ENCODE results near the gene USP2. TPM values are rescaled to one million over a fixed set of nuclear protein-coding genes. Genes with fewer than 3 reads are reported as not detected.

USP2 gene
- total RNA-seq, 1 experiment from 2014 or later: 0.14 TPM

DNA sequence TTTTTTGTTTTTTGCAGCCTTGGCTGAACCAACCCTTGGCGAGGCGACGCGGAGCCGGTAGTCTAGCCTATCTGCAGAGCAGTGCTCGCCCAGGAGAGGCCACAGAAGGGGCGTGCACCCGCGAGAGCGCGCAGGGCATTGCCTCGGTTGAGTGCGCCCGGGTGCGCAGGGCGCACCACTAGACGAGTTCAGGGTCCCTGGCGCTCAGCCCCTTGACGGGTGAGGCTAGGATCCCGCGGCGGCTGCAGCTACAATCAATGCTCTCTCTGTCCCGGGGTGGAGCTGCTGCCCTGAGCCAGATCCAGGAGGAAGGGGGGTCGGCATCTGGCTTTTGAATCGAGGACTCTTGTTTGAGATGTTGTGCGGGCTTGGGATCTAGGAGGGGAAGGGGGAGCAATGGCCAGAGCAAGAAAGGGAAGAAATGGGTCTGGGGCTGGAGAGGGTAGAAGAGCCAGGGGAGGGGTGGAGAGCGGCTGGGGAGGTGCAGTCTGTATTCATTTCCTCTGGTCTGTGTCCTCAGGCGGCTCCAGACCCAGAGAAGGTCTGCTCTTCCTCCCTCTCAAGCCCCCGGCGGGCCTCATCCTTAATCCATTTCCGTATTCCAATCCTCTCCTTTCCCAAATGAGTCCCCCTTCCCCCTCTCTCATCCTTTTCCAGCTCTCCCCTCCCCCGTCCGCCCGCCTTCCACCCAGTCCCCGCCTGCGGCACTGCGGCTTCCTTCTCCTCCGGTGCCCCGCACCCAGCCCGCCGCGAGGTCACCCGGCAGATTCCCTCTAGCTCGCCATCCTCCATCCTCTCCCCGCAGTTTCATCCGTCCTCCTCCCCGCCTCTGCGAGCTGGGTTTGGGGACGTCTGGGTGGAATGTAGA is 40.7 kb upstream of the USP2 start:
- ChIA-PET CTCF (interaction anchor here (0.6 to 1.0 kb wide), 4 partner anchors 15 to 228 kb away, joined by 3 to 6 read pairs (median 5); no protein-coding TSS in a partner anchor), POLR2A (no interaction called here)
- peaks cover 21% of the 10 kb centered on the region for H3K4me1 Mint-ChIP-seq (ENCODE audit: insufficient read depth, unreplicated experiment)
- H3K27me3 Mint-ChIP-seq (ENCODE audit: insufficient read depth, unreplicated experiment): peaks cover 12% of the 10 kb centered on the region
- H3K27ac Mint-ChIP-seq (ENCODE audit: low read depth, unreplicated experiment): no peak overlapping the region
- TF ChIP-seq CTCF (IDR thresholded peaks at IDR 0.05; ENCODE audit: unreplicated experiment): no peak
- no peak overlapping the region for H3K4me3 Mint-ChIP-seq (ENCODE audit: unreplicated experiment)
- intact Hi-C loops (cut with micrococcal nuclease): no loop called here
- H3K9me3 Mint-ChIP-seq (ENCODE audit: unreplicated experiment): no peaks in the 10 kb centered on the region
- H3K36me3 Mint-ChIP-seq (ENCODE audit: insufficient read depth, unreplicated experiment): no peaks in the 10 kb centered on the region
- DNase-seq (ENCODE audit: unreplicated experiment): no peak
- no TSS peak for BruUV-seq (replicated peaks)

- H3K4me3 Mint-ChIP-seq (ENCODE audit: unreplicated experiment): no peak overlapping the region
- H3K27ac Mint-ChIP-seq (ENCODE audit: low read depth, unreplicated experiment): no peak overlapping the region
- H3K4me1 Mint-ChIP-seq (ENCODE audit: insufficient read depth, unreplicated experiment): peaks cover 23% of the 10 kb centered on the region
- no peak for TF ChIP-seq CTCF (IDR thresholded peaks at IDR 0.05; ENCODE audit: unreplicated experiment)
- H3K36me3 Mint-ChIP-seq (ENCODE audit: insufficient read depth, unreplicated experiment): no peaks in the 10 kb centered on the region
- ChIA-PET POLR2A (no interaction called here), CTCF (interaction anchor here (0.6 to 1.0 kb wide), 3 partner anchors 16 to 253 kb away, joined by 3 to 5 read pairs (median 3); no protein-coding TSS in a partner anchor)
- no TSS peak for BruUV-seq (replicated peaks)
- H3K9me3 Mint-ChIP-seq (ENCODE audit: unreplicated experiment): no peaks in the 10 kb centered on the region
- intact Hi-C loops (cut with micrococcal nuclease): no loop called here
- peaks cover 12% of the 10 kb centered on the region for H3K27me3 Mint-ChIP-seq (ENCODE audit: insufficient read depth, unreplicated experiment)
- DNase-seq (ENCODE audit: unreplicated experiment): no peak
These were observed 39.9 kb upstream of the USP2 start for GRCh38 chr11:119421351-119421750.

DNA sequence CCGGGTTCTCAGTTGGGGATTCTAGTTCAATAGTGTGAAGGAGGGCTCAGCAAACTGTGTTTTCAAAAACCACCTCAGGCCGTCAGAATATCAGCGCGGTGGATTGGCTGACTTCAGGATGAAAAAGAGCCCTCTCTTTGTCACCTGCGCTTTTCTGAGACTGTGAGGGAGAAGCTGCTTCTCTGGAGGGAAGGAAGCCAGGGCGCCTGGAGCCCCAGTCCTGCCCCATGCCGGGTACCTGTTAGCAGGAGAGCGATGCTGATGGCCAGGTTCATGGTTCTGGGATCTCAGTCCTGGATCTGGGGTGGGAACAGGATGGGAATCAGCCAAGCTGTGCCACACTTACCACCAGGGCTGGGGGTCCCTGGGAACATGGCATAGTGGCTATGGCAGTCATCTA is 39.1 kb upstream of the USP2 start:
- Mint-ChIP-seq H3K27me3 (ENCODE audit: insufficient read depth, unreplicated experiment) (peaks cover 12% of the 10 kb centered on the region), H3K36me3 (ENCODE audit: insufficient read depth, unreplicated experiment) (no peaks in the 10 kb centered on the region), H3K27ac (ENCODE audit: low read depth, unreplicated experiment) (no peak overlapping the region), H3K4me3 (ENCODE audit: unreplicated experiment) (no peak overlapping the region), H3K4me1 (ENCODE audit: insufficient read depth, unreplicated experiment) (peaks cover 23% of the 10 kb centered on the region), H3K9me3 (ENCODE audit: unreplicated experiment) (no peaks in the 10 kb centered on the region)
- POLR2A ChIA-PET: no interaction called here
- DNase-seq (ENCODE audit: unreplicated experiment): no peak
- no TSS peak for BruUV-seq (replicated peaks)
- CTCF ChIA-PET: interaction anchor here (0.7 kb wide), 1 partner anchor 254 kb away, joined by 3 read pairs; no protein-coding TSS in a partner anchor
- intact Hi-C loops (cut with micrococcal nuclease): no loop called here
- no peak for TF ChIP-seq CTCF (IDR thresholded peaks at IDR 0.05; ENCODE audit: unreplicated experiment)

DNA sequence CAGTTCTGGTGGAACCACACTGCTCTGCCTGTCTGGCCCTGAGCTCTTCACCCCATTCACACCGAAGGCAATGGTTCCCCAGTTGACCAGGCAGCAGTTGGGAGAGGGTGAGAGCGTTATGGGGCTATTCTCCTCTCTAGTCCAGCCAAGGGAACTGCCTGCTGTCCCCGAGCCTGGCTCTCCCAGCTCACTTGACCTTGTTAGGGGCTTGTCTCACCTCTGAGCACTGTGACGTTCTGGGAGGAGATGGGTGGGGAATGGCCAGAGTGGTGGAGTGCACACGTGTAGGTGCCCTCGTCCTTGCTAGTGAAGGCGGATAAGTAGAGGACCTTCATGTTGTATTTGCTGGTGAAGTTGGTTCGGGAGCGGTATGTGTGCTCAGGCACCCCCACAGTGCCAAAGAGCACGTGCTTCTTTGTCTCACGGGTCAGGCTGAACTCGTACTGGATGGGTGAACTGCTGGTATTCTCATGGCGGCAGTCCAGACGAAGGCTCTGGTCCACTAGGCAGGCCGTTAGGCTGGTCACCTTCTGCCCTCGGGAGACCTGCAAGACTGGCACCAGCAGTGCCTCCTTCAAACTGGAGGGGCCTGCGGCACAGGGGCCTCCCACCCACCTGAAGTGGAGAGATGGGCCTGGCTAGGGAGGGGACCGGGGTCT is 38.5 kb upstream of the USP2 start:
- CTCF ChIA-PET: interaction anchor here (0.6 kb wide), 1 partner anchor 11 kb away, joined by 4 read pairs; no protein-coding TSS in a partner anchor
- no peak overlapping the region for H3K27ac Mint-ChIP-seq (ENCODE audit: low read depth, unreplicated experiment)
- H3K36me3 Mint-ChIP-seq (ENCODE audit: insufficient read depth, unreplicated experiment): no peaks in the 10 kb centered on the region
- peaks cover 23% of the 10 kb centered on the region for H3K4me1 Mint-ChIP-seq (ENCODE audit: insufficient read depth, unreplicated experiment)
- BruUV-seq (replicated peaks): no TSS peak
- POLR2A ChIA-PET: interaction anchor here (1.0 kb wide), 1 partner anchor 13 kb away, joined by 3 read pairs; no protein-coding TSS in a partner anchor
- H3K9me3 Mint-ChIP-seq (ENCODE audit: unreplicated experiment): no peaks in the 10 kb centered on the region
- peaks cover 12% of the 10 kb centered on the region for H3K27me3 Mint-ChIP-seq (ENCODE audit: insufficient read depth, unreplicated experiment)
- no peak overlapping the region for H3K4me3 Mint-ChIP-seq (ENCODE audit: unreplicated experiment)
- no peak for TF ChIP-seq CTCF (IDR thresholded peaks at IDR 0.05; ENCODE audit: unreplicated experiment)
- DNase-seq (ENCODE audit: unreplicated experiment): no peak
- intact Hi-C loops (cut with micrococcal nuclease): no loop called here
